Stimulated activated naive CD4-positive, alpha-beta T cell (primary cell): ENCODE results near the gene LINGO3.

Experiments
- DNase-seq, 6 experiments: peaks; one replicate each; lab custom pipeline; 2025; lab: John Stamatoyannopoulos, UW

The LINGO3 gene

GRCh38 chr19:2266183-2266993, 41.6 kb downstream of the LINGO3 start:
- peak in 3 of 6 experiments; percentile 17 to 43 (median 19) for DNase-seq

DNA sequence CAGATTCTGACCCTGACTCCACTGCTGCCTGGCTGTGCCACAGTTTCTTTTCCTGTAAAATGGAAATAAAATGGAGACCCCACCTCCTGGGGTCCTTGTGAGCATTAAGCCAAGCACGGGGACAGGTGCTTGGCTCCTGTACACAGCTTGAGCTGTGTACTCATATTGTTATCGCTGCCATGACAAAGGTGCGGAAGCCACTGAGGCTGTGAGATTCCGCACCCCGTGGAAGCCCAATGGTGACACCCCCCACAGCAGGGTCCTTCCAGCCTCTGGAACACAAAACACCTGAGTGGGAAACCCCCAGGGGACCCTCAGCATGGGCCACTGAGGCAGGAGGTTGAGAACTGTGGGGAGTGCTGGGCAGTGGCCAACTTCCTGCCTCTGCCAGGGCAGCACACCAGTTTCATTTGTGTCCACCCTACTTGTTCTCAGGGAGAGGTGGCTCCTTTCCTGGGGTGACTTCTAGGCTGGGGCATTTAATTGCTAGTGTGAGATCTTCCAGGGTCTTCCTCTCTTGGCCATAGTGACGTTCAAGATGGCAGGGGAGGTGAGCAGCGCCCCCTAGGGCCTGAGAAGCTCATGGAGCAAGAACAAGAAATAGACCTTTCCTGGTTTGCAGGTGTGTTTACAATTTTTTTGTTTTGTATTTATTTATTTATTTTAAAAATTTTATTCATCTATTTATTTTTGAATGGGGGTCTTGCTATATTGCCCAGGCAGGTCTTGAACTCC, 46.3 kb downstream of the LINGO3 start:
- peak in 4 of 6 experiments; percentile 24 to 39 (median 26) for DNase-seq

GRCh38 chr19:2260341-2260805, 47.6 kb downstream of the LINGO3 start:
- DNase-seq: no peak

GRCh38 chr19:2259336-2259735, 48.6 kb downstream of the LINGO3 start:
- DNase-seq: no peak
